Stimulated activated CD8-positive, alpha-beta memory T cell treated with anti-CD3 and anti-CD28 coated beads, Interleukin-7, amount 100 ng/mL, for 24 hours (primary cell): ENCODE results near the gene WFDC9.
"Not testable (repeated sequence)": the region's sequence is repeated elsewhere in the genome, so short reads cannot be mapped to it uniquely, and the experiment has no call there.

Source experiments
- DNase-seq: peaks from one replicate; pipeline ENCODE4 v3.0.0-alpha.2; 2020; ENCODE audit warnings: low read depth

The WFDC9 gene

GRCh38 chr20:45592574-45593189 is 38.4 kb downstream of the WFDC9 start:
- DNase-seq: no peak

- no peak for DNase-seq
Measured at GRCh38 chr20:45589725-45590124, 41.4 kb downstream of the WFDC9 start.

- DNase-seq: no peak
Measured at GRCh38 chr20:45588800-45589199, 42.3 kb downstream of the WFDC9 start.

- DNase-seq: not testable (repeated sequence)
Measured at GRCh38 chr20:45585986-45586385, 45.1 kb downstream of the WFDC9 start.

- DNase-seq: not testable (repeated sequence)
Measured at GRCh38 chr20:45584294-45584693, 46.8 kb downstream of the WFDC9 start.

- DNase-seq: no peak
Measured at GRCh38 chr20:45583502-45583901, 47.6 kb downstream of the WFDC9 start.

DNA sequence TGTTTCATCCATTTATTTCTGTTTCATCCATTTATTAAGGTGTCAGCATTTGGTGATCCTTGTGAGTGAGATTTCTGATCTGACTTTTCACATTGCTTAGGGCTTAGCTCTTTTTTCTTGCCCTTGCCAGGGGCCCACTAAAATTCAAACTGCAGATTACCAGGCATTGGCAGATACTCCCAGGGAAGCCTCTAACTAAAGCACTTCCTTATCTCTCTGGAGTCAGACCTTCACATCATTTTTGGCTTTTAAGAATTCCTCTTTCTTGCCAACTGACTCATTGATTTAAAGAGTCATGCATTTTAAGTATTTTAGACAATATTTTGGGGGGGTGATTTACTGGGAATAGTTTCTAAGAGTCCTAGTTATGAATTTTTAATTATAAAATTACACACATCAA is 49.4 kb downstream of the WFDC9 start:
- no peak for DNase-seq

GRCh38 chr20:45579184-45579583 is 51.9 kb downstream of the WFDC9 start, which contains the start of gene WFDC8:
TSS of gene WFDC8 (minus strand) at chr20:45579284. CDS start at chr20:45579247, 37 bp downstream.
- DNase-seq: no peak

DNA sequence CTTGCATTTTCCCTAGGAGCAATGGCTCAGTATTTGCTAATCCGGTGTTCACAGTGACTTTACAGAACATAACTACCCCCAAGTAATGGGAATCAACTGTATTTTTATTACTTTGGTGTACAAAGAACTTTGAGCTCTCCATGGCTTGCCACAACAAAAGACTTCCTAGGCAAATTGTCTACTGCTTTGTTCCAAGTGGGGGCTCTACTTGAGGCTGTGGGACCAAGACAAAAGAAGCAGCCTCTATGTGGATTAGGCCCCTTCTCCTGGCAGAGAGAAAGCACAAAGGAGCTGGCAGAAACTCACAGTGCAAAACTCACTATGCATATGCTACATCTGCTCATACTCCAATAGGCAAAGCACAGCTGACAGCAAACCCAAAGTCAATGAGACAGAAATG is 52.9 kb downstream of the WFDC9 start:
- no peak for DNase-seq

DNA sequence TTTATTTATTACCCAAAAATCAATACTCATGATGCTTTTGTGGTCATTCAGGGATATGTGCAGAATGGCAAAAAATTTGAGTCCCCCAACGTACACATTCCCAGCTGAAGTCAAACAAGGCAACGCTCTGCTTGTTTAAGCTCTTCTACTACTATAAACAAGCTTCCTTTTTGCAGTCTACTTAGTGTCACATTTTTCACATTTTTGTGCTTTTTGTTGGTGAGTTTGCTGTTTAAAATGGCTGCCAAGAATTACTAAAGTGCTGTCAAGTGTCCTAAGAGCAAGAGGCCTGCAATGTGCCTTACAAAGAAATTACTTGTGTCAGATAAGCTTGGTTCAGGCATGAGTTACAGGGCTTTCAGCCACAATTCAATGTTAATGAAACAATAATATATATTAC is 54.1 kb downstream of the WFDC9 start:
- no peak for DNase-seq

DNA sequence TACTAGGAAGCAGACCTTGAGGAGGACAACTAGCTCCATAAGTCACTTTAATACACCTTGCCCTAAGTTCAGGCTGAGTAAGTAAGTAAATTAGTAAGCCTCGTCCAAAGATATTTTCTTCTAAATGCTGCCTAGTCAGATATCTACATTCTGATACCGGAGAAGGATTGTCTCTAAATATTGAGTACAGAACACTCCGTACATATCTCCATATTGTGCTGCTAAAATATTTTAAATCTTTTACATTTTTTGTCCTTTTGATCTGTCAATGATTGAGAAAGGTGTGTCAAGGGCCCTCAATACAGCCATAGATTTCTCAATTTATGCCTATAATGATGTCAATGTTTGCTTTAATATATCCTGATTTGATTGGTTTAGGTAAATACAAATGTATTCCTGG is 55.2 kb downstream of the WFDC9 start:
- no peak for DNase-seq

- DNase-seq: not testable (repeated sequence)
Measured at GRCh38 chr20:45569650-45570049, 61.4 kb downstream of the WFDC9 start.

DNA sequence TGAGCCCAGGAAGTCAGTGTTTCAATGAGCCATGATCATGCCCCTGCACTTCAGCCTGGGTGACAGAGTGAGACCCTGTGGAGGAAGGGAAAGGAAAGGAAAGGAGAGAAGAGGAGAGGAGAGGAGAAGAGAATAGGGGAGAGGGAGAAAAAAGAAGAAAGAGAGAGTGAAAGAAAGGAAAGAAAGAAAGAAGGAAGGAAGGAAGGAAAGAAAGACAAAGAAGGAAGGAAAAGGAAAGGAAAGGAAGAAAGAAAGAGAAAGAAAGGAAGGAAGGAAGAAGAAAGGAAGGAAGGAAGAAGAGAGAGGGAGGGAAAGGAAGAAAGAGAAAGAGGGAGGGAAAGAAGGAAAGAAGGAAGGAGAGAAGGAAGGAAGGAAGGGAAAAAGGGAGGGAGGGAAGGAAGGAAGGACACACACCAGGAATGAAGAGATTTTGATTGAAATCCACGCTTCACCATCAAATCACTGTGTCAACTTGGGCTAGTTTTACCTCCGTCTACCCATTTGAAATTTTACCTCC is 66.3 kb downstream of the WFDC9 start:
- no peak for DNase-seq
